GM19238 (cell line): Measurements from ENCODE around the gene MAP4K5.

Experiments
- DNase-seq: peaks from one replicate; pipeline ENCODE4 v3.0.0; 2011; ENCODE audit warnings: low spot score; ENCODE audit not compliant: insufficient read length

Gene MAP4K5

DNA sequence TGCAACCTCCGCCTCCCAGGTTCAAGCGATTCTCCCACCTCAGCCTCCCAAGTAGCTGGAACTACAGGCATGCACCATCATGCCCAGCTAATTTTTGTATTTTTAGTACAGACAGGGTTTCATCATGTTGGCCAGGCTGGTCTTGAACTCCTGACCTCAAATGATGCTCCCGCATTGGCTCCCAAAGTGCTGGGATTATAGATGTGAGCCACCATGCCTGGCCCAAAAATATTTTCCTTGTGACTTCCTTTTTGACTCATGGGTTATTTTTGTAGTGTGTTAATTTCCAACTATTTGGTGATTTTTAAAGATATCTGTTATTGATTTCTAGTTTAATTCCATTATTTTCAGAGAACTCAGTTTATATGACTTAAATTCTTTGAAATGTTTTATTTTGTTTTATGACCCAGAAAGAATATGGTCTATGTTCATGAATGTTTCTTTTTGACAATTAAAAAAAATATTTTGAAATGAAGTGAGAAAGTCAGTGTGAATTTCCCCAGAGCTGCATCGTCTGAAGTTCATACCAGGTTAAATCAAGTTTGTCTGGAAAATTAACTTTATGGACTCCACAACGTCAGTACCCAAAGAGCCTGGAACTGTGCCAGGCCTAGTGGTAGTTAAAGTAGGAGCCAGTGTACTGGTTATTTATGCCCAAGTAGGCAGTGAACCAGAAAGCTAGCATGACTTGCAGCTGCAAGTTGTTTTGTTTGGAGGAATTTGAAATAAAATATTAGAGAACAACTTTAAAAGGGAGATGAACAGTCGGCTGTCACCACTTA lies 132.9 kb downstream of the MAP4K5 start:
- no peak for DNase-seq

DNA sequence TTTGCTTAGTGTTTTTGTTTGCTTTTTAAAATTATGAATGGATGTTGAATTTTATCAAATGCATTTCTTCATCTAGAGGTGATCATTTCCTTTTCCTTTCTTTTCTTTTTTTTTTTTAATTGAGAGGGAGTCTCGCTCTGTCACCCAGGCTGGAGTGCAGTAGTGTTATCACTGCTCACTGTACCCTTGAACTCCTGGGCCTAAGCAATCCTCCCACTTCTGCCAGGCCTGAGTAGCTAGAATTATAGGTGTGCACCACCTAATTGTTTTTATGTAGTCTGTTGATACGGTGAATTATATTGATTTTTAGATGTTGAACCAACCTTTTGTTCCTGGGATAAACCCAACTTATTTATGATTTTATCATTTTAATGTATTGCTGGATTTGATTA lies 134.2 kb downstream of the MAP4K5 start:
- no peak for DNase-seq

DNA sequence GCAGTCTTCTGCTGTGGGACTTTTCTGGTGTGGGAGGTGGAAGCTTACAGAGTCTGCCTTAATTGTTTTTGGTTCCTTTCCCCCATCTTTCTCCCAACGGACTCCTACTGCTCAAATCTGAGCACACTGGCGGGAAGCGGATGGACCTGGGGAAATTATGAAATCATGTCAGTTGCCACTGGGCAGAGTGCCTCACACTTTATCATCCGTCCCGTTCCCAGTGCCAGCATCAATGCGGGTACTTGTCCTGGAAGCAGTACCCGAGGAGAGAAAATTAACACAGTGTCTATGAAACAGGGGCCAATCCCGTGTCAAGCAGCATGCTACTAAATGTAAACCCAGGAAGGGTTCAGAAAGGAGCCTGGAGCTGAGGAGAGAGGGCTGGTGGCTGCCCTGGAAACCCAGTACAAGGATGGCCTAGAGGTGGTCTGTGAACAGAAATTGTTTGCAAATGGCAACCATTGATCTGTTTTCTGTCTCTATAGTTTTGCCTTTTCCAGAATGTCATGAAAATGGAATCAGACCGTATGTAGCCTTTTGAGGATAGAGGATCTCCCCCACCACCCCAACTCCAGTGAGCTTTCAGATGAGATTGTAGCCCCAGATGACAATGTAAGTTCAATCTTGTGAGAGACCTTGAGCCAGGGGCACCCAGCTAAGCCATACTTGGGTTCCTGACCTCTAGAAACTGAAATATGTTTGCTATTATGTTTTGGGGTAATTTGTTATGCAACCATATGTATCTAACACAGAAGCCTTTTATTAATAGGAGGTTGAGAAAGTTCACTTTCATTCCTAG lies 134.8 kb downstream of the MAP4K5 start:
- DNase-seq: no peak

DNA sequence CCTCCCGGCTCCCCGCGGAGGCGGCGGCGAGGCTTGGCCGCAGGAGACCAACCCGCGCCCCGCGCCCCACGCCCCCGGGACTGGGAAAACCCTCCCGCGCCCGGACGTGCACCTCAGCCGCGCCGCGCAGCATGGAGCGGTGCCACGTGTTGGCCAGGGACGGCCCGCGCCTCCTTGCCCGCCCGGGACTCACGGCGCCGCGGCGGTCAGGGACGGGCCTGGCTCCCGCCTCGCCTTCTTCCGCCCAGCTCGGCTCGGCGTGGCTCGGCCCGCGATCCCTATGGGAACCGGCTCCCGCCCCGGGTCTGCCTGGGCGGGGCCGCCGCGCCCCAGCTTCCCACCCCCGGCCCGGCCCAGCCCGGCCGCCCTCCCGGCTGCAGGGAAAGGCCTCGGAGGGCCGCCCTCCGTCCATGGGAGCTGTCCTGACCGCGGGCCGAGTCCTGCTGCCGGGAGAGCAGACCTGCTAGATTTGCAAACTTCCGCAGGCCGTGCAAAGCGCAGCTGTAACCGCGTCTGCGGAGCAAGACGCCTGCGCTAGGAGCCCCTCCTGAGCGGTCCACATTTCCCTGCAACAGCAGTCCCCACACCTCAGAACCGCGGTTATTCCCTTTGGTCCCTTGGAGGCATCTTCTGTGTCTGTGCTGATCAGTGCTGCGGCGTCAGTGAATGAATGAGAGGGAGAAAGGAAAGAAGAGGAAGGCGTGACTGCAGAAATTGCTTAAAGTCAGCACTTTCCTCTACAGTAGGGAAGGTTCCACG lies 135.6 kb downstream of the MAP4K5 start, which contains the start of gene CDKL1:
Gene CDKL1, minus strand, starts transcription at position 251 of the 759 bp plus-strand sequence. CDS start 1,013 bp downstream, outside the sequence.
- DNase-seq: peak; percentile 38

DNA sequence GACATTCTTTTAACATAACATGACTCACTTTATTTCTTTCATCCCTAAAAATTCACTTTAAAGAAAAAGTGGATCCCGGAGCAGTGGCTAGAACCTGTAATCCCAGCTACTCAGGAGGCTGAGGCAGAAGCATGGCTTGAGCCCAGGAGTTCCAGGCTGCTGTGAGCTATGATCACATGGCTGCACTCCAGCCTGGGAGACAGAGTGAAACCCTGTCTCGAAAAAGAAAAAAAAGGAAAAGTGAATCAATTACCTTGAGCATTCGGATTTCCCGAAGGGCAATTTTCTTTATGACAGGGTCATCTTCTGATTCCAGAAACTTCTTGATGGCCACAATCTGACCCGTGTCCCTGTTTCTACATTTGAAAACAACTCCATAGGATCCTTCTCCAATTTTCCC lies 136.9 kb downstream of the MAP4K5 start:
- no peak for DNase-seq

DNA sequence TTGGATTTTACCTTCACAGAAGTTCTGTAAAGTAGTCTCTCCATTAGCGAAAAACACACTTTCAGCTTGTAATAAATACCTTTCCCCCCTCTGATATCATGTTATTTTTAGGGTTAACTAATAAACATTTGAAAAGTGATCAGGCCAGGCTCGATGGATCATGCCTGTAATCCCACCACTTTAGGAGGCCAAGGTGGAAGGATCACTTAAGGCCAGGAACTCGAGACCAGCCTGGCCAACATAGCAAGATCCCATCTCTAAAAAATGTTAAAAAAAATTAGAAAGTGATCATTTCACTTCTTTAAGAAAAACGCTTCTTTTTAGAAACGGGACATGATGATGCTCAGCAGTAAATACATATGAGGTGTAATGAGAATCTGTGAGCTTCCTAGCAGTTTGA lies 137.7 kb downstream of the MAP4K5 start:
- no peak for DNase-seq

DNA sequence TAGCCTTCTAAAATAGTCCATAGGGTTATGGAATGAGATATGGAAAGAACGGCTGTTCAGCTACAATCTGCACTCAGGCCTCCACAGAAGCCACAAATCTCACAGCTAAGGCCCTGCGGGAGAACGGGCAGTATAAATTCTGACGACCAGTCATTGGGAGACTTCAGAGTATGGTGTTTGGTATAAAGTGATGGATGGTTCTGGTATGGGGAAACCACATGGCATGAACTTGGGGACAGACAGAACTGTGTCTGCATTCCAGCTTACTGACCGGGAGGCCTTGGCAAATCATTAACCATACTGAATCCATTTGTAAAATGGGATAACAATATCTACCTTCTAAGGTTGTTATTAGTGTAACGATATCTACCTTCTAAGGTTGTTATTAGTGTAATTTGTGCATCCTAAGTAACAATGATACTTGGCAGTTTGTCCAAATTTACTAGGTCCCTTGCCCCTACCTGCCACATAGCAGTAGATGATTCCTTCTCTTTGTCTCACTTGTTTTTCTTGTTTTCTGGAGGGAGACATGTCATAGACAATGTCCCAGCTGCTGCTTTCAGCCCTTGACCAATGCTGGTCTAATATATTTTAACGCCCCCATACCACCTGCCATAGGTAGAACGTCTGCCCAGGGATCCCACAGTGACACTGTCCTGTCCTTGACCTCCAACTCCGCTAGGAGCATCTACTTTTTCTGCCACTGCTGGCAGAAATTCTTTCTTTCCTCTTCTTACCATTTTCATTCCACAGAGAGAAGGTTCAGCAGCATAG lies 142.5 kb downstream of the MAP4K5 start:
- no peak for DNase-seq

DNA sequence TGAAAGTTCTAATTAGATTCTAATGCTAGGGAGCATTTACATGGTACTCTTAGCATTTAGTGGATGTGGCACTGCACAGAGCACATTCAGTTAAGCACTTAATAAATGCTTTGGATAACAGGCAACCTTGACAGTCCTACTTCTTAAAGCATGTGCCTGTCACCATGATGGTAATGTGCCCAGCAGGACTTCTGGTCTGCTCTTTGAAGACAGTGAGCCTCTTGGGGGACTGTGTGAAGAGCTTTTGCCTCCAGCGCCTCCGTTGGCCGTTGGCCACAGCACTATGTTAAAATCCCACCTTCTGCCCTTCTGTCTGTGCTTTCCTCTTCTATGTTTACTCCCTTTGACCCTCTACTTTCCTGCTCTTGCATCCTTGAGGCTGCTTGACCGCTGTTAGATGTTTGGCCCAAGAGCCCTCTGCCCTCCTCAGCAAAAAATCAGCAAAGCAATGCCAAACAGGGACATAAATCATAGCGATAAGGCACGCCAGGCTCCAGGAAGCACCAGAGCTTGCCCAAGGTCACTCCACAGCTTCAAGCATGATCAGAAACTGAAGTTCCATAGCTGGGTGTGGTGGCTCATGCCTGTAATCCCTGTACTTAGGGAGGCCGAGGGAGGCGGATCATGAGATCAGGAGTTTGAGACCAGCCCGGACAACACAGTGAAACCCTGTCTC lies 144.0 kb downstream of the MAP4K5 start:
- no peak for DNase-seq

DNA sequence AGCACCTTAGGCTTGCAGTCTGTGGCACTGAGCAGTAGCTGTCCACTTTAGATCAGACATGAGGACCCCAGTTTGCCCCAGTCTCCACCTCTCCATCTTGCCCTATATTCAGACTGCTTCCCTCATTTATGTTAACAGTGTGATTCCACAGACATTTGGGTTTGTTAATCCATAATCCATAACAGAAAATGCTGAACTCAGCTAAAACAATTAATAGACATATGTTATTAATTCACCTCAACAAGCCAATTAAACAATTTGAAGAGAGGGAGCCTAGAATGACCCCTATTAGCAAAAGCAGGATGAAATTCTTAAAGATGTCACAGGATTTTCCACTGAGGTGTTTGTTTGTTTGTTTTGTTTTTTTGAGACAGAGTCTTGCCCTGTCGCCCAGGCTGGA lies 144.8 kb downstream of the MAP4K5 start:
- DNase-seq: no peak

DNA sequence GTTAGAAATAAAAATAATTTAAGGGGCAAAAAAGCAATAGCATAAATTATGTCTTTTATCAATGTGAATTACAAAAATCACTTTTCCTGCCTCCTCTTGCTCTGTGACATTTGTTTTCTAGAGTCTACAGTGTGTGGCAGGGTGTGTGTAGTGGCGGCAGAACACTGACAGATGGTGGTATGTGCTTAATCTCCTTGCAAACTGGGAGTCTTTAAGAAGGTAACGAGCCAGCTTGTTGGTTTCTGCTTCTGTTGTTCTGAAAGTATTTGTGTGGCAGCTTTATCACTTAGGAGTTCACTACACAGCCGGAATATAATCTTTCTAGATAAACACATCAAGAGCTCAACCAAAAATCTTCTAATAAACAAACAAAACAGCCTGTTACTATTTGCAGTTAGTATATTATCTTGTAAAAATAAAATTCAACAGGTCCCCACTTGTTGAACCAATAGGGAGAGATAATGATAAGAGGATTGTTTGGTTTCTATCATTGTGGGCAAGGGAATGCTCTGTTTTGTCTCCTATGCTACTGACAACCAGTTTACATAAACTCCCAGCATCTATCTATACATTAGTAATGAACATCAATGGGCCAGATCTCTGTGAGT lies 148.6 kb downstream of the MAP4K5 start:
- no peak for DNase-seq

DNA sequence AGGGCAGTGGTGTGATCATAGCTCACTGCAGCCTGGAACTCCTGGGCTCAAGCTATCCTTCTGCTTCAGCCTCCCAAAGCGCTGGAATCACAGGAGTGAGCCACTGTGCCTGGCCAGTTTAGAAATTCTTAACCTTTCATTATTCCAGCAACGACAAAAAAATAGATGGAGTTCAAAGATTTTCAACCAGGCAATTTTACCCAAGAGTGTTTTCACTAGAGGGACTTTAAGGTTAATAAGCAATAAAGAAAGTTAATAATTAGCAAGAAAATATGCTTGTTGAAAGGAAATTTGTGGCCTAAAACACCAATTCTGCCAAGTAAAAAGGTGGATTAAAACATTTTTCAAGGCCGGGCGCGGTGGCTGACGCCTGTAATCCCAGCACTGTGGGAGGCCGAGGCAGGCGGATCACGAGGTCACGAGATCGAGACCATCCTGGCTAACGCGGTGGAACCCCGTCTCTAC lies 150.5 kb downstream of the MAP4K5 start:
- DNase-seq: no peak

DNA sequence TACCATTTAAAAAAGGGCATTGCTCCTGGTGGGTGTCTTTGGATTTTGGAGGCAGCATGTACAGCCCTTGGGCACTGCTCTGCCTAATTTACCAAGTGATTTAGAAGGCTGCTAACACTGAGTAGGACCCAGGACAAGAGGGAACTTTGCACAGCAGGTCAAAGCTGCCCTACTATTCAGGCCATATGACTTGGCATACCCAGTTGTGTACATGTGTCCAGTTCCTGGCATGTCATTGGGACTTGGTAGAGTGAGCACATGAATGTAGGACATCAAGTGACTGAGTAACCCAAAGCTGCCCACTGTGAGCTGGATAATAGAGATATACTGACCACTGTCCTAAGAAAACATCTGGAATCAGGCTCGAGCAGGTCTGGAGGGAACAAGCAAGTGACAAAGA lies 151.4 kb downstream of the MAP4K5 start:
- DNase-seq: no peak

DNA sequence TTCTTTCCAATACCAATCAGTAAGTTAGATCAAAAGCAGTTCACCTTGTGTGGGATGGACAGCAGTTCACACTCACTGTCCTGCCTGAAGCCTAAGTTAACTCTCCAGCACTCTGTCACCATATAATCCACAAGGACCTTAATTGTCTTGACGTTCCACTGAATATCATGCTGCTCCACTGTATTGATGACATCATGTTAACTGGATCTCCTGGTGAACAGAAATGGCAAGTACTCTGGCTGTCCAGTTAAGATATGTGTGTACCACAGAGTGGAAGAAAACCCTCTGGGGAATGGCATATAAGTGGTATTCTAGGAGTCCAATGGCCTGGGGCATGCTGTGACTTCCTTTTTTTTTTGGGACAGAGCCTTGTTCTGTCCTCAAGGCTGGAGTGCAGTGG lies 151.9 kb downstream of the MAP4K5 start:
- DNase-seq: no peak

DNA sequence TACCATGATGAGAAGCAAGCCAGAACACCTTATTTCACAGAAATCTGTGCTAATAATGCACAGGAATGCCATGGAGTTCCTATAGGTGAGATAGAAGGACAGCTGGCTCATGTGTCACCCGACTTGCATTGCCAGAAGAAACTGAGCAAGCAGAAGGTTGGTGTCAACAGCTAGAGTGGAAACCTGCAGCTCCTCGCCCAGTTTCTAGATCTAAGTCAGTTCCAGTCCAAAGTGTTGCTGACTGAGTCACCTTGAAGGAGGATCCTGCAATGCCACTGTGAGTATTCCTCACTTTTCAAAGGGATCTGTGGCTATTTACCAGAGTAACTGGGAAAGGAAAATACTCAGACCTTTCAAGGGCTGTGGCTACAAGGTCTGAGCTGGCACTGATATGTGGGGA lies 152.8 kb downstream of the MAP4K5 start:
- no peak for DNase-seq

DNA sequence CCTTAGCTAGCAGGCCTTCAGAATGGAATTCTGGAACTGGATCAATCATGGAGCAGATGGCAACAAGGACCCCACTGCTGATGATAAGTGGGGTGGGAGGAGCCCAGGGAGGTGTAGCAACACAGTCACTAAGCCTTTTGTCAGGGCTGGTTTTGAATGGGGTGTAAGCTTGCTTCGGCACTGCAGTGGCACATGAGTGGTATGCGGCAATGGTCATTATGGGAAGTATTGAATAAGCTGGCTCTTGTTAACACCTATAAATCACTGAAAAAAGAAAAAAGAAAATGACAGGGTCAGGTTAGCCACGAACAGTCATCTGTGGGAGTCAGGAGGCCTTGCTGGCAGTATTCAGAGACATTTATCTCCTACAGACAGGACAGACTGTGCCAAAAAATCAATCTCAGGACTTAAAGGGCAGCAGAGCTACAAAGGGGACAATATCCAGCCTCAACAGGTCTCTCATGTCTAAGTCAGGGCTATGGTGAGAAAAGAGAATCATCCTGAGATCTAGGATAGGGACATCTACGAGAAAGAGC lies 154.8 kb downstream of the MAP4K5 start:
- no peak for DNase-seq

DNA sequence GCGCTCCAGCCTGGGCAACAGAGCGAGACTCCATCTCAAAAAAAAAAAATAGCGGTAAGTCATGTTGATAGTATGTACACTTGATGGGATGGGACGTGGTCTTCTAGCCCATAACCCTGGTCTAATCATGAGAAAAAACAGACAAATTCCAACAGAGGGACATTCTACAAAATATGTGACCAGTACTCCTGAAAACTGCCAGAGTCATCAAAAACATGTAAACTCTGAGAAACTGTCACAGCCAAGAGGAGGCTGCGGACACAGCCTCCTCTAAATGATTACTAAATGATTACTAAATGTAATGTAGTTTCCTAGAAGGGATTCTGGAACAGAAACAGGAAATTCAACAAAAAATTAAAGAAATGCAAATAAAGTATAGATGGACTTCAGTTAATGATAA lies 156.6 kb downstream of the MAP4K5 start:
- DNase-seq: no peak

DNA sequence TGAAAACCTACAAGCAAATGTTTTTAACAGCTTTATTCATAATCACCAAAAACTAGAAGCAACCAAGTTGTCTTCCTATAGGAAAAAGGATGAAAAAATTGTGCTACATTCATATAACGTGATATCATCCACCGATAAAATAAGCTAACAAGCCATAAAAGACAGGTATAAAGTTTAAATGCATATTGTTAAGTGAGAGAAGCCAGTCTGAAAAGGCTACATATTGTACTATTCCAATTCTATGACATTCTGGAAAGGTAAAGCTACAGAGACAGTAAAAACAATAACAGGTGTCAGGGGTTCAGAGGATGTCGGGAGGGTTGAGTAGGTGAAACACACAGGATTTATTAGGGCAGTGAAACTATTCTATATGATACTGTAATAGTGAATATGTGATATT lies 158.4 kb downstream of the MAP4K5 start:
- no peak for DNase-seq

DNA sequence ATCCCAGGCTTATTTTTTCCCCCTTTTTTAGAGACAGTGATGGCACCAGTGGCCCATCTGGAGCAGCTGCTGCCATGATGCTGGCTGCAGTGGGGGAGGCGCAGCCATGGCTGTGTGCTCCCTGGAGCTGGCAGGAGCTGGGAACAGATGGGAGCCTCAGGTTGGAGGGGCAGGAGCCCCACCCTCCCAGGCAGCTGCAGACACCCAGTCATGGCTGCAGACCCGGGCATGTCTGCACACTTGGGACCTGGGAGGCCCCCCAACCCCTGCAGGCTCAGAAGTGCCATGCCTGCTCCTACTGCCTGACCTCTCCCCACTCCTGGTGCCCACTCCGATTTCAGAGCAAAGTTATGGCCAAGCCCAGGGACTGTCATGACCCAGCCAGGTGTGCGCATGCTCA lies 160.8 kb downstream of the MAP4K5 start:
- DNase-seq: no peak
